GM03348 (cell line): Measurements from ENCODE around the gene FRY.
"Not testable (repeated sequence)": the region's sequence is repeated elsewhere in the genome, so short reads cannot be mapped to it uniquely, and the experiment has no call there.

Source experiments
- DNase-seq: peaks from one replicate; pipeline ENCODE4 v3.0.0; 2012; ENCODE audit warnings: low spot score

FRY gene

DNA sequence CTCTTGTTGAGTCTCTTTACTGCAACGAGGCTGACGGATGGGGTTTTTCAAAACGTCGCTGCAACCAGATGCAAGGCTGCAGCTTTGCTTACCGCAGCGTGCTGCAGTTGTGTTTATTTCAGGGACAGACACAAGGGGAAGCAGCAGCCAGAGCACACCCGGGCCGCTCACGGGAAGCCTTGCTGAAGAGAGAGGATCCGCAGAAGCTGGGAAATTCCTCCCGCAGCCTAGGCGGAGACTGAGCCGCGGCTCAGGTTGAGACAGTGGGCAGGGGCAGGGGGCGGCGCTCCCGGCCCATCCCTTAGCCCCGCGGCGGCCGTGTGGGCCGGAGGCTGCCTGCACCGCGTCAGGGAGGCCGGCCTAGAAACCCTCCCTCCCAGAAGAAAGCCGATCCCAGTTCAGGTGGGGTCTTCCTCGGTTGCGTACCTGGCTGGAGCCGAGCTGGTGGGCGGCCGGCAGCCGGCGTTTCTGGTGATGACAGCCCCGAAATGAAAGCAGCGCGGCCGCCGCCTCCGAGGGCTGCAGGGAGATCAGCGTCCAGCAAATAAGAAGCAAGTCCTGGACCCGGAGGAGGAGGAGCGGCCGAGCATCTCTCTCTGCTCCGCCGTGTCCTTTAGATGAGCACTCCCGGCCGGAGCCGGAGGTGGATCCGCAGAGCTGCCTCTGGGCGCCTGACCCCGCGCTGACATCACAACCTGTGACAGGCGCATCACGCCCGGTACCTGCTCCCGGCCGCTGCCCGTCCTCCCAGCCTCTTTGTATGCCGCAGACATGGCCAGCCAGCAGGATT is at the start of gene FRY:
TSS of gene FRY (plus strand) at position 750 of the 790 bp plus-strand sequence. CDS start at position 772, 22 bp downstream.
- peak; percentile 86 for DNase-seq

DNA sequence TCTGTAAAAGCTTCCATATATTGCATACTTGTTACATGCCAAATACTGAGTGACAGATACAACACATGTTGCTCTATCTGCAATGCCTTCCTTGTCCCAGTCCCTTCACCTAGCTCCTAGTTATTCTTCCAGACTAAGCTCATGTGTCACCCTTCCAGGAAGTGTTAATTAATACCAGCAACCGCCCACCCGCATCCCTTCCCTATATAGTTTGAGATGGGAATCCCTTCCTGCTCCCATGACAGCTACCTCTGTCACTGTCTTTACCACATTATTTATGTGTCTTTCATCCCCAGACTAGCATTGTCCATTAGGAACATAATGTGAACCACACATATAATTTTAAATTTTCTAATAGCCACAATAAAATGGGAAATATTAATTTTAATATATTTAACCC is 49.5 kb upstream of the FRY start:
- peak; percentile 12 for DNase-seq

DNA sequence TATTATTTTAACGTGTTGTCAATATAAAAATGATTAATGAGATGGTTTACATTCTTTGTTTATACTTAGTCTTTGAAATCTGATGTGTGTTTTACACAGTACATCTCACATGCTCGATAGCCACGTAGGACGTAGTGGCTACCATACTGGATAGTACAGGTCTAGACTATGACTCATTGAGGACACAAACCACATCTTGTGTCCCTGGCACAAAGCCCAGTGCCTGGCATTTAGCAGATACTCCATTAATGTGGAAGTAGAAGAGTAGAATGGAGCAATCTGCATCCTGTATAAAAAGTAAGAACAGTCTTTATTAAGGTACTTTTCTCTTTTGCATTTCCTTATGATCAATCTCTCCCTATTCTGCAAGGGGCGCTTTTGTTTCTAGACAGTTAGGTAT is 49.0 kb upstream of the FRY start:
- peak; percentile 70 for DNase-seq

DNA sequence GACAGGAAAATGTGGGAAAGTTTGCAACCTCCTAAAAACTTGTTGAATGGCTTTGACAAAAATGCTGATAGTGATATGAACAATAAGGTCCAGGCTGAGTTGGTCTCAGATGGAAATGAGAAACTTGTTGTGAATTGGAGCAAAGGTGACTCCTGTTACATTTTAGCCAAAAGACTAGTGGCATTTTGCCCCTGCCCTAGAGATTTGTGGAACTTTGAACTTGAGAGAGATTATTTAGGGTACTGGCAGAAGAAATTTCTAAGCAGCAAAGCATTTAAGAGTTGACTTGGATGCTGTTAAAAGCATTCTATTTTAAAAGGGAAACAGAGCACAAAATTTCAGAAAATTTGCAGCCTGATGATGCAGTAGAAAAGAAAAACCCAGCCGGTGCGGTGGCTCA is 47.9 kb upstream of the FRY start:
- not testable (repeated sequence) for DNase-seq

DNA sequence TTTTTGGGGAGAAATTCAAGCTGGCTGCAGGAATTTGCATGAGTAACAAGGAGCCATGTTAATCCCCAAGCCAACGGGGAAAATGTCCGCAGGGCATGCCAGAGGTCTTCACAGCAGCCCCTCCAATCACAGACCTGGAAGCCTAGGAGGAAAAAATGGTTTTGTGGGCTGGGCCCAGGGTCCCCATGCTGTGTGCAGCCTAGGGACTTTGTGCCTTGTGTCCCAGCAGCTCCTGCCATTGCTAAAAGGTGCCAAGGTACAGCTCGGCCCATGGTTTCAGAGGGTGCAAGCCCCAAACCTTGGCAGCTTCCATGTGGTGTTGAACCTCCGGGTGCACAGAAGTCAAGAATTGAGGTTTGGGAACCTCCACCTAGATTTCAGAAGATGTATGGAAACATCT is 47.2 kb upstream of the FRY start:
- DNase-seq: not testable (repeated sequence)

DNA sequence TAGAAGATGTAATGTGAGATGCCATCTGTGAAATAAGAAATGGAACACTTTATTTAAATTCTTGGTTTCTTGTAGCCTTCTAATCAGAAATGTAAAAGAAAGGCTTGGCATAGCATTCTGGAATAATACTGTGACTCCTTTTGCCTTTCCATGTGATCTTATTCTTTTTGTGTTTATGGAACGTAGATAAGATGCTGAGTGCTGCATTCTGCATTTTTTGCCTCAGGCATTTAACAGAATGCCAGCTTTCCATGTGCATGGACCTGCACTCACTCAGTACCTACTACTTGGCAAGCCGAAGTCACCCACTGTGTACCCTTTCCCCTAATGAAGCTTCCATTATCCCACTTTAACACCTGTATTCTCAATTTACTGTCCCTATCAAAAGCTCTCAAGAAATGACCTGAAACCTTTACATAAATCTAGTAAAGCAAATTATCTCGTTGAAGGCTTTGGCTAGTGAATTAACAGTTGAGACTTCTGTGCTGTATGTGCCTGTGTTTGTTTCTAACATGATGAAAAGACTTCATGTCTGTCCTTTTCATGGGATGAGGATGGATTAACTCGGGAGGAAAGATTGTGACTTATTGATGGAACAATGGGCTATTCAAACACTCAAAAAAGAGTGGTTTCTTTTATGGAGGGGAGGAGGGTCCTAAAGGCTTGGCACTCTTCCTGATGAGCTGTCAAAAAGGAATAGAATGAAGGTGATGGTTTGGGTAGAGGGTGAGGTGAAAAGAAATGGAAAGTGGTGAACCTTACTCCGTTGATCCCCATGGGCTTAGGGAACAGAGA is 44.7 kb upstream of the FRY start:
- no peak for DNase-seq

DNA sequence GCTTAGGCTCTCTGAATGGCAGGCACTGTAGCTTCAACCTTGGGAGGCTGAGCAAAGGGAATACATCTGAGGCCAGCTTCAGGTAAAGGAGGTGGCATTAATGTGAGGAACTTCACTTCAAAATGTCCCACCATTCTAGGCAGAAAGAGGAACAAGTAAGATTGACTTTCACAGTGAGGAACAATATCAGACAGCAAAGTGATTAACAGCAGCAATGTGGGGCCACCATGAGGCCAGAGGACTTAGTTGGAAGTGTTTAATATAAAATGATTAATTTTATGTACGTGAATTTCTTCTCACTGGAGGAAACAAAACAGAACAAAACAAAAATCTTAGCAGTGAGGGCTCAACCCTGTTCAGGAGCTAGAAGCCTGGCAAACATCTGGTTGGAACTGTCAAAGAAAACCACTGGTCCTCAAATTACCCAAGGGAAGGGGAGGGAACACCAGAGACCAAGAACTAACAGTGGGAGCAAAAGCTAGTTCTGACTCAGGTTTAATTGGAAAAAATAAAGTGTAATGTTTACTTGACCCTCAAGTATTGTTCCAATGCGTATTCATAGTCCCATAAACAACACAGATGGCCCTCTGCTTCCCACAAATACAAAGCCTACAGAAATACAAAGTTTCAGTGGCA is 43.9 kb upstream of the FRY start:
- no peak for DNase-seq

DNA sequence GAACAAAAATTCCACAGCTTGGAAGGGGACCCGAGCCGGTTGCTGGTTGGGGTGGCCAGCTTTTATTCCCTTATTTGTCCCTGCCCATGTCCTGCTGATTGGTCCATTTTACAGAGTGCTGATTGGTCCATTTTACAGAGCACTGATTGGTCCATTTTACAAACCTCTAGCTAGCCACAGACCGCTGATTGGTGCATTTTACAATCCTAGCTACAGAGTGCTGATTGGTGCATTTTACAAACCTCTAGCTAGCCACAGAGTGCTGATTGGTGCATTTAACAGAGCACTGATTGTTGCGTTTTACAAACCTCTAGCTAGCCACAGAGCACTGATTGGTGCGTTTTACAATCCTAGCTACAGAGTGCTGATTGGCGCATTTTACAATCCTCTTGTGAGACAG is 37.2 kb upstream of the FRY start:
- DNase-seq: not testable (repeated sequence)

DNA sequence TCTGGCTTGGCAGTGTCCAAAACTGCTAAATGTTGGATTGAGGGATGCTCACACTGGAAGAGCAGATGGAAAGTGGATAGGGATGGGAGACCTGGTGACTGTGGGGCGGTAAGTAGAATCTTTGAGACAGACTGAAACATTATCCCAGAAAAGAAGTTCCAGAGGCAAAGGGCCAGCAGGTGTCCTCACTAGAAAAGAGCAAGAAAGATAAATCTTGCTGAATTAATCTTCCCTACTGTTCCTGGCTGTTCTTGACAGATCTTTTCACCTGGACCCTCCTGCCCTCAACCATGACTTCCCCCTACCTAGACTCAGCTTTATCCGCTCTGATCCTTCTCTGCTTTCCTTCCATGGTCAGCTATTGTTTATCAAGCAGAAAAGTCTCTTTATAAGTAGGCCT is 35.0 kb upstream of the FRY start:
- no peak for DNase-seq

DNA sequence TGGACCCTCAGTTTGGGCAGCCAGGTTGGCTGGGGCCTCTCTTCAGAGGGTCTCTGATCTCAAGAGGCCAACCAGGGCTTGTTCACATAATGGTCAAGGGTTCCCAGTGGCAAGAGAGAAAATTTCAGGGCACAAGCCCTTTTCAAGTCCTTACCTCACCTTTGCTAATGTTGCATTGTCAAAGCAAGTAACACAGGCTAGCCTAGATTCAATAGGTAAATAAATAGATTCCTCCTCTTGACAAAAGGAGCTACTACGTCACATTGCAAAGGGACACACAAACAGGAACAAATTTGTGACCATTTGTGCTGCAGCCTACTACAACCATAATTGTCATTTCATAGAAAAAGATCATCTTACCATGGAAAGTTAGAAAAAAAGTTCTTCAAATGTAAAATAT is 33.9 kb upstream of the FRY start:
- DNase-seq: no peak

DNA sequence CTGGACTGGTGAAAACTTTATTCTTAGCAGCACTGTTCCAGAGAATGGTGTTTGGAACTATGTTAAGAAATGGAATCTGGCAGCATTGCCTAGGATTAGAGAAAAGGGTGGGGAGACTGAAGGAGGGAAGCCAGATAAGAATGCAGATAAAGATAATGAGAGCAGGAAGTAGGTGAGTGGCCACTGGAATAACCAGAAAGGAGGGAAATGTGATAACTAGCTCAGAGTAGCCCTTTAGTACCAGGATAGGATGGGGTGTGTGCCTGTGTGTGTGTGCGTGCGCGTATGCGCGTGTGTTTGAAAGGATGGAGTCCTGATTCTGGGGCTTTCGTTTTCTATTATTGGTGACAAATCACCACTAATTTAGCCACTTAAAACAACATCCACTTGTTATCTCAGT is 33.4 kb upstream of the FRY start:
- DNase-seq: no peak

DNA sequence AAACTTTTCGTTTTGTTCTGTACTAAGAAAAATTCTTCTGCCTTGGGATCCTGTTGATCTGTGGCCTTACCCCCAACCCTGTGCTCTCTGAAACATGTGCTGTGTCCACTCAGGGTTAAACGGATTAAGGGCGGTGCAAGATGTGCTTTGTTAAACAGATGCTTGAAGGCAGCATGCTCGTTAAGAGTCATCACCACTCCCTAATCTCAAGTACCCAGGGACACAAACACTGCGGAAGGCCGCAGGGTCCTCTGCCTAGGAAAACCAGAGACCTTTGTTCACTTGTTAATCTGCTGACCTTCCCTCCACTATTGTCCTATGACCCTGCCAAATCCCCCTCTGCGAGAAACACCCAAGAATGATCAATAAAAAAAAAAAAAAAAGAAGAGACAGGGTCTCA is 30.8 kb upstream of the FRY start:
- not testable (repeated sequence) for DNase-seq

DNA sequence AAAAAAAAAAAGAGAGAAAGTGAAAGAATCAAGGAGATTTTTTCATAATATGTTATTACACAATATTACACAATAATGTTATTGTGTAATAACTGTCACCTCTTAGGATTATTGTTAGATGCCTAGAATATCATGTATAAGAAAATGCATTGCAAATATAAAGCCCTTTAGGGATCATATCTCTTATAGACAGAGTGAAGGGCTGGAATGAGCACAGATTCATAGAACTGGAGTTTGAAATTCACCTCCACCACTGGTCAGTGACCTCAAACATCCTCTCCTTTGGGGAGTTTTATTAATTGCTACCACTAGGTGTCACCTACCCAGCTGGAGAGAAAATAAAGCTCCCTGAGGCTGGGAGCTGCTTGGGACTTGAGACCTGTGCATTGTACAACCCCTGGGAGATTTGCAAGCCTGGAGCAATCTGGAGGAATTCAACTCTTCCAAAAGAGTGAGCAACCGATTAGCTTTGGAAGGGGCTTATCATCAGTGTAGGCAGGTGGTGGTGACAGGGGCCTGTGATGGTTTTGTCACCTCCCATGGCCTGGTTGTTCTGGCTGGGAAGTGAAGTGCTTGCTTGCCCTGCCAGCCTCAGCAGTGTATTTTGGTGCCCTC is 30.3 kb upstream of the FRY start:
- DNase-seq: peak; percentile 78

DNA sequence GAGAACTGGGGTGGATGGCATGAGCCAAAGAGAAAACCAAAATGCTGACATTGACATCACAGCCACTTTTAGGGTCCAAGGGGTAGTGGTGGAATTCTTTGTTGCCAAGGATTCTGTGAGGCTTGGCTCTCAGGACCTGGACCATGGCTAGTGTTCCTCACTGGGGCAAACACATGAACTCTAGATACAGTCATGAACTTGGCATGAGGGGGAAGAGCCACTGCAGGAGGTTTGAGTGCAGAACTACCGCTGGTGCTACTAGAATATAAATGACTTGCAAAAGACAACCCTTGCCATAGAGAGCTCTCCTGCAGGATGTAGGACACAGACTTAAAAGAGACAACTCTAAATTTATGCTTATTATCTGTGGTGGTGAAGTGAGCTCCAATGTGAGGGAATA is 29.8 kb upstream of the FRY start:
- no peak for DNase-seq

DNA sequence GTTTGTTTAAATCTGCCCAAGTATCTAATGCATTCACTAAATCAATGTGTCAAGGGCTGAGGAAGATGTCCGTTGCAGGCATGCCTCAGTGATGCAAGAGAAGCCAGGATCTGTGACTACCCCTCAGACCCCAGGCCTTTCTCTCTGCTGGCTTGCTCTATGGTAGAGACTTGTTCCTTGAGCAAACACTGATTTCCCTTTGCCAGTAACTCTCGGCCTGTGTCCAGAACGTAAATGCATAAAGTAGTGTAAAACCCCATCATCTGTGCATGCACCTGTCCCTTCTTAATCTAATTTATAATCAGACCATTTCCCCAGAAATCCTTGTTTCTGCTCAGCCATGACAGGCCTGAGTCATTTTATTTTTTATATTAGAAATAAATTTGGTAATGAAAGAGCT is 28.7 kb upstream of the FRY start:
- DNase-seq: no peak

DNA sequence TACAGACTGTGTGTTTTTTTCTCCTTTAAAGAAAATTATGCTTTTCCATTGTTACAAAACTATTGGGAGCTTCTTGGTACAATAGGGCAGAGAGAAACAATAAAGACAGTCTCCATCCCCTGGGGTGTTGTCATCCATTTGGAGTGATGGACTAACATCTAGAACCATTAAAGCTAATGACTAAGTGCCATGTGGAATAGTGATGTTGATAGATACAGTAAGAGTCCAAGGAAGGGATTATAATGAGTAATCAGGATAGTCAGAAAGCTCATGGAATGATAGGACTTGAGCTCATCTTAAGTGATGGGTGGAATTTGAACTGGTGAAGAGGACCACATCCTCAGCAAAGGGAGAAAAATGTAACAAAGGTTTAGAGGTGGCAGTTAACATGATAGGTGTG is 24.1 kb upstream of the FRY start:
- DNase-seq: peak; percentile 14

DNA sequence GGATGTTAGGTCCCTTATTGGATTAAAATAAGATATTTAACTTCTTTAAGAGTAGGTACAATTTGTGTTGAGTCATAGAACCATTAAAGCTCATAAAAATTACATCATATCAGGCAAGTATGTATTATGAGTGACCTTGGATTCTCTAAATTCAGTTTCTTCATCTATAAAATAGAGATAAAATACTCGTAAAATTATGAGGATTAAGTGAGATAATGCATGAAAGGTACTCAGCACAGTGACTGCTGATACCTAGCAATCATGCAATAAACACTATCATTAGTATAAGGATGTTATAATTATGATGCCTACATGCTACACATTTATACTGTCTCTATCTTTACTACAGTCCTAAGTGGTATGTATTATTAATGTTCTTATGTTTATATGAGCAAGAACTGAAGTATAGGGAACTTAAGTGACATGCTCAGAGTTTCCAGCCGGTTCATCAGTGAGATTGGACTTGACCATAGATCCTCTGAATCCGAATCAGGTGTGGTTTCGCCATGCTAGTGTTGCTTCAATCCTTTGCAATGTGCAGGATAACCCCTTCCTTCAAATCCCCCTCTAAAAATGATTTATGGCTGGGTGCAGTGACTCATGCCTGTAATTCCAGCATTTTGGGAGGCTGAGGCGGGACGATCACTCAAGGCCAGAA is 22.9 kb upstream of the FRY start:
- no peak for DNase-seq

DNA sequence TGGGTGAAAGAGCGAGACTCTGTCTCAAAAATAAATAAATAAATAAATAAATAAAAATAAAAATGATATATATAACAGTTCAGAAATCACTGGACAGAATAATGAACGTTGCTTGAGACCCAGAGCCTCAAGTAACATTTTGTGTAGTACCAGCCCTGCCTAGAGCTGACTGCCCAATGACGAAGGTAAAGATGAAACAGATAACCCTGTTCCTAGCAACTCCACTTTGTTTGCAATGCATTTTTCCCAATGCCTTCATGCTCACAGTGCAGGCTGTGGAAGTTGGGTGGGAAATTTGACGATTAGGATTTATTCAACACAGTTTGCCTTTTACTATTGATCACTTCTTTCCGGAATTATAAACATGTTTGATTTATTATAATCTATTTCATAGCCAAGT is 22.2 kb upstream of the FRY start:
- no peak for DNase-seq

DNA sequence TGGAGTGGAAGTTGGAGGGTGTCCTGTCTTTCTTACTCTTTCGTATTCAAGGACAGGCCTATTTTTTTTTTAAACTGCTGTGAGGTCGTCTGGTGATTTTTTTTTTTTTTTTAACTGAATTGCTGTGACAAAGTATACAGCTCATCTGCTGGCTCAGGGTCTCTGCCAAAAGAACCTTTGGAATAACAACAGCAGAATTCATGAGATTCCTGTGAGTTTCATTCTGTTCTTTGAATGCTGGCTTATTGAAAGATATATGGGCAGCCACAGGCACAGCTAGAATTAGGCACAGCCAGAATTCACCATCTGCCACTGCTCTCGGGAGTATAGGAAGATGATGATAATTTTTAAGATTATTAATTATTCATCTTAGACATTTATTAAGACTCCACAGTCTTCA is 21.4 kb upstream of the FRY start:
- DNase-seq: peak; percentile 53

DNA sequence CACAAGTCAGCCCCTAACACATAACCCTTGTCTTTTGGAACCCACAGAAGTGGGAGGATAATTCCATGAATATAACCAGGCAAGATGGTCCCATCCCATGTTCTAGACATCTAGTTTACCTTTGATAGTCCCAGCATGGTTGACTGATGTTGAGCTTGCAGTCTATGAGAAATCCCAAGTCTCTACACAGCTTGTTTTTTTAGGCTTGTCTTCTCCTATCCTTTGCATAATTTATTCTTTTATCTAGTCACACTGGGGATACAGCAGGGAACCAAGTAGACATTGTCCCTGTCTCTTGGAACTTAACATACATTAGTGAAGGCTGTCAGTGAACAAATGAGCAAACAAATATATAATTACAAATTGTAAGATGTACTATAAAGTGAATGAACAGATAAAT is 19.6 kb upstream of the FRY start:
- DNase-seq: no peak

DNA sequence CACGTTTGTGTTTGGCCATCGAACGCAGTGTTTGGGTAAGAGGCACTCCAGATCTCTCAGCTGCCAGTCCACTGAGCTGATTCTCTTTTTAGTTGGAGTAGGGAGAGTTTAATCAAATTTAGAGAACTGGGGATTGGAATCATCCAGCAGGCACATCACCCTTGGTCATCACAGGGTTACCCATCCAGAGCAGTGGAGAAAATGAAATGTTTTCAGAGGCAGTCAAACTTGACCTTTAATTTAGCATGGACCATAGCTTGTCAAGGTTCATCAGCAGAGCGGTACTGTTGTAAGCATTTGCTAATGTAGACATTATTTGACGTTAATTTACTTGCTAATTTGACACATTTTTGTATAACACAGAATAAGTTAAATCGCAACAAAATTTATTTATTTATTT is 18.4 kb upstream of the FRY start:
- DNase-seq: no peak

DNA sequence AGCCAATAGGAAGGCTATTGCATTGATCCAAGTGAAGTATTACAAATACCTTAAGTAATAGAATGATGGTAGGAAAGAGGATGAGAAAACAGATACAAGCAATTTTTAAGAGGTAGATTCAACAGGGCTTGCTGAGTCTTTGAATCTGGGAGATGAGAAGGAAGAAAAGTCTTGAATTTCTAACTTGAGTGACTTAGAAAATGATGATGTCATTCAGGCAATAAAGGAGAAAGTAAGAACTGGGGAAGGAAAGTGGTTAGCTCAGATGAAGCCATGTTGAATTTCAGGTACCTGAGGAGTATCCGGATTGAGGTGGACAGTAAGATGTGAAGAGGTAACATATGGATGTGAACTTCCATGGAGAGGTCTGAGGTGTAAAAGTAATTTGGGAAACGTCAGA is 15.5 kb upstream of the FRY start:
- DNase-seq: no peak
